AG09319 (cell line): ENCODE measurements around the gene SEC22A.

Experiments used
- DNase-seq: peaks from one replicate; pipeline ENCODE4 v3.0.0-alpha.2; 2010; ENCODE audit warnings: low read depth; ENCODE audit errors: extremely low read depth
- CTCF ChIP-seq: IDR thresholded peaks from 2 replicates; pipeline ENCODE4 v1.5.1; 2011; ENCODE audit warnings: low read depth, mild to moderate bottlenecking, inconsistent platforms, low read length, moderate library complexity

The SEC22A gene

GRCh38 chr3:123246866-123247265, 45.1 kb downstream of the SEC22A start:
- TF ChIP-seq CTCF = no peak
- DNase-seq = no peak

- TF ChIP-seq CTCF = no peak
- DNase-seq = no peak
These were observed 54.5 kb downstream of the SEC22A start for GRCh38 chr3:123256256-123256655.

GRCh38 chr3:123258359-123258758, 56.6 kb downstream of the SEC22A start:
- no peak for DNase-seq
- TF ChIP-seq CTCF = no peak

GRCh38 chr3:123258811-123259420, 57.2 kb downstream of the SEC22A start:
- peak; percentile 59 for TF ChIP-seq CTCF
- peak; percentile 25 for DNase-seq

- no peak for TF ChIP-seq CTCF
- DNase-seq = no peak
These were observed 59.9 kb downstream of the SEC22A start for GRCh38 chr3:123261666-123262065.

GRCh38 chr3:123262226-123262625, 60.5 kb downstream of the SEC22A start:
- no peak for TF ChIP-seq CTCF
- DNase-seq = no peak

GRCh38 chr3:123262868-123263267, 61.1 kb downstream of the SEC22A start:
- DNase-seq = no peak
- no peak for TF ChIP-seq CTCF
